Iris pigment epithelial cell (primary cell): ENCODE measurements around the gene NEIL1.
"Not testable (repeated sequence)": the region's sequence is repeated elsewhere in the genome, so short reads cannot be mapped to it uniquely, and the experiment has no call there.

Experiments used
- DNase-seq: peaks from one replicate; pipeline ENCODE4 v3.0.0-alpha.2; 2011; ENCODE audit warnings: low read depth

NEIL1 gene

GRCh38 chr15:75380773-75381172, 33.9 kb downstream of the NEIL1 start:
- no peak for DNase-seq

GRCh38 chr15:75383986-75384385, 37.1 kb downstream of the NEIL1 start:
- DNase-seq, result not testable (repeated sequence)

GRCh38 chr15:75389791-75390382, 43.0 kb downstream of the NEIL1 start:
- DNase-seq, result peak; percentile 20

- DNase-seq, result peak; percentile 49
These were observed 50.7 kb downstream of the NEIL1 start for GRCh38 chr15:75397494-75397893.

- DNase-seq, result no peak
These were observed 57.1 kb downstream of the NEIL1 start for GRCh38 chr15:75403892-75404291.
